H1 (cell line): ENCODE measurements around the gene CREG2. TPM values are rescaled to one million over a fixed set of nuclear protein-coding genes. Genes with fewer than 3 reads are reported as not detected.
"Not testable (repeated sequence)": the region's sequence is repeated elsewhere in the genome, so short reads cannot be mapped to it uniquely, and the experiment has no call there.

Experiments
- CTCF ChIA-PET: fragments of 300-600 bp; sonication (Branson Sonifier 250); formaldehyde crosslinking; loops from one replicate; lab custom pipeline; 2021; ENCODE audit not compliant: partially characterized antibody; lab: Charles Lee
- POLR2A ChIA-PET: fragments of 300-600 bp; sonication (Branson Sonifier 250); formaldehyde crosslinking; loops from one replicate; lab custom pipeline; 2021; ENCODE audit warnings: inconsistent platforms; ENCODE audit not compliant: partially characterized antibody; lab: Charles Lee
- DNase-seq, 2 experiments: peaks; one replicate each; pipeline versions ENCODE4 v3.0.0 to v3.0.0-alpha.2; 2010 to 2022; ENCODE audit warnings: low spot score in 2 of 2, low read depth in 1 of 2, mixed read lengths in 1 of 2
- FAIRE-seq: peaks from 2 replicates; lab custom pipeline; 2011; peaks lifted over from hg19 to GRCh38; lab: Jason Lieb, UNC
- H2AFZ ChIP-seq: 2 replicates; pipeline ENCODE4 v1.8.1; 2012; ENCODE audit warnings: low read length, inconsistent platforms
- H2AK5ac ChIP-seq: 2 replicates; pipeline ENCODE4 v1.6.1; 2013; ENCODE audit warnings: low read depth, low read length
- H2BK120ac ChIP-seq: replicated peaks from 2 replicates; pipeline ENCODE3; 2013; ENCODE audit warnings: low read depth, low read length, inconsistent platforms
- H2BK12ac ChIP-seq: 2 replicates; pipeline ENCODE4 v1.6.1; 2013; ENCODE audit warnings: low read depth, low read length
- H2BK15ac ChIP-seq: 2 replicates; pipeline ENCODE4 v1.6.1; 2013; ENCODE audit warnings: low read length
- H2BK20ac ChIP-seq: 2 replicates; pipeline ENCODE4 v1.6.1; 2013; ENCODE audit warnings: low read length
- H2BK5ac ChIP-seq: 2 replicates; pipeline ENCODE4 v1.6.1; 2013; ENCODE audit warnings: low read depth, low read length
- H3K14ac ChIP-seq: 2 replicates; pipeline ENCODE4 v1.6.1; 2013; ENCODE audit warnings: inconsistent platforms; ENCODE audit not compliant: insufficient read length
- H3K18ac ChIP-seq: 2 replicates; pipeline ENCODE4 v1.6.1; 2013; ENCODE audit warnings: low read length; ENCODE audit errors: extremely low read depth
- H3K23ac ChIP-seq: 2 replicates; pipeline ENCODE4 v1.6.1; 2013; ENCODE audit warnings: inconsistent platforms; ENCODE audit not compliant: insufficient read length
- H3K23me2 ChIP-seq: 2 replicates; pipeline ENCODE4 v1.6.1; 2013; ENCODE audit warnings: low read depth, low read length
- H3K27ac ChIP-seq: 2 replicates; pipeline ENCODE4 v1.6.1; 2011; ENCODE audit warnings: low read depth, low read length, inconsistent platforms
- H3K27me3 ChIP-seq, 4 experiments: replicated peaks in 1 of 4; 1 replicate in 1 of 4; 2 replicates in 3 of 4; pipeline versions ENCODE4 v1.6.1 to v1.8.1; 2011 to 2013; ENCODE audit warnings: low read length in 3 of 4, mild to moderate bottlenecking in 3 of 4, inconsistent platforms in 2 of 4, mixed read lengths in 2 of 4, moderate library complexity in 1 of 4; ENCODE audit not compliant: control insufficient read depth in 3 of 4, insufficient read depth in 3 of 4; ENCODE audit errors: extremely low read depth in 1 of 4
- H3K36me3 ChIP-seq, 4 experiments: 2 replicates each; pipeline versions ENCODE4 v1.6.1 to v1.8.1; 2011 to 2013; ENCODE audit warnings: mild to moderate bottlenecking in 4 of 4, low read length in 3 of 4, moderate library complexity in 2 of 4, control low read depth in 1 of 4, inconsistent platforms in 1 of 4; ENCODE audit not compliant: insufficient read depth in 4 of 4, control insufficient read depth in 2 of 4
- H3K4ac ChIP-seq: replicated peaks from 2 replicates; pipeline ENCODE3; 2013; ENCODE audit warnings: low read length, low read depth, mixed read lengths, inconsistent platforms; ENCODE audit not compliant: insufficient read length
- H3K4me1 ChIP-seq, 4 experiments: replicated peaks in 1 of 4; 1 replicate in 1 of 4; 2 replicates in 3 of 4; pipeline versions ENCODE4 v1.6.1 to v1.8.1; 2011 to 2013; ENCODE audit warnings: low read length in 3 of 4, inconsistent platforms in 2 of 4, mixed read lengths in 1 of 4; ENCODE audit not compliant: insufficient read depth in 4 of 4, control insufficient read depth in 3 of 4
- H3K4me2 ChIP-seq, 2 experiments: 2 replicates each; pipeline versions ENCODE4 v1.6.1 to v1.8.1; 2011 to 2013; ENCODE audit warnings: low read depth in 2 of 2, low read length in 2 of 2, control low read depth in 1 of 2, inconsistent platforms in 1 of 2, mild to moderate bottlenecking in 1 of 2; ENCODE audit not compliant: insufficient read depth in 1 of 2
- H3K4me3 ChIP-seq, 4 experiments: fragments of 200-600, 300-600 bp in 1 of 4; sonication (generic), shearing (Covaris generic), sonication (Bioruptor Twin) in 1 of 4; 2 replicates each; pipeline versions ENCODE4 v1.5.1 to v1.8.1; 2011 to 2016; ENCODE audit warnings: low read length in 4 of 4, low read depth in 3 of 4, control low read depth in 2 of 4, inconsistent platforms in 2 of 4, mild to moderate bottlenecking in 2 of 4, mixed read lengths in 1 of 4, moderate library complexity in 1 of 4; ENCODE audit not compliant: insufficient read depth in 2 of 4; ENCODE audit errors: extremely low read depth in 1 of 4
- H3K56ac ChIP-seq: replicated peaks from 2 replicates; pipeline ENCODE3; 2013; ENCODE audit warnings: low read depth, mild to moderate bottlenecking, mixed read lengths, low read length, inconsistent platforms; ENCODE audit not compliant: insufficient read length
- H3K79me1 ChIP-seq: 2 replicates; pipeline ENCODE4 v1.6.1; 2013; ENCODE audit warnings: low read depth, low read length, control low read depth
- H3K79me2 ChIP-seq, 2 experiments: 2 replicates each; pipeline versions ENCODE4 v1.6.1 to v1.8.1; 2012 to 2013; ENCODE audit warnings: low read length in 2 of 2, mild to moderate bottlenecking in 2 of 2, inconsistent platforms in 1 of 2; ENCODE audit not compliant: insufficient read depth in 2 of 2, control insufficient read depth in 1 of 2
- H3K9ac ChIP-seq, 4 experiments: replicated peaks in 1 of 4; 1 replicate in 1 of 4; 2 replicates in 3 of 4; pipeline versions ENCODE4 v1.6.1 to v1.8.1; 2011 to 2013; ENCODE audit warnings: low read depth in 3 of 4, low read length in 3 of 4, control low read depth in 2 of 4, mild to moderate bottlenecking in 2 of 4, moderate library complexity in 2 of 4, inconsistent platforms in 1 of 4; ENCODE audit errors: extremely low read depth in 1 of 4
- H3K9me3 ChIP-seq, 2 experiments: 2 replicates each; pipeline versions ENCODE4 v1.6.1 to v1.8.1; 2012 to 2013; ENCODE audit warnings: mild to moderate bottlenecking in 2 of 2, moderate library complexity in 2 of 2, control low read depth in 1 of 2, inconsistent platforms in 1 of 2, low read depth in 1 of 2, low read length in 1 of 2, mixed read lengths in 1 of 2; ENCODE audit not compliant: insufficient read depth in 2 of 2
- H4K20me1 ChIP-seq, 2 experiments: replicated peaks in 1 of 2; 2 replicates each; pipeline versions ENCODE3 to v1.8.1; 2011 to 2013; ENCODE audit warnings: inconsistent platforms in 2 of 2, low read length in 2 of 2, mild to moderate bottlenecking in 1 of 2; ENCODE audit not compliant: insufficient read depth in 2 of 2, control insufficient read depth in 1 of 2
- H4K5ac ChIP-seq: 2 replicates; pipeline ENCODE4 v1.6.1; 2013; ENCODE audit warnings: low read length, low read depth, mixed read lengths, inconsistent platforms; ENCODE audit not compliant: insufficient read length
- H4K8ac ChIP-seq: 2 replicates; pipeline ENCODE4 v1.8.0; 2013; ENCODE audit warnings: mild to moderate bottlenecking, moderate library complexity, low read length, inconsistent platforms; ENCODE audit not compliant: insufficient read depth; ENCODE audit errors: extremely low read depth
- H4K91ac ChIP-seq: replicated peaks from 2 replicates; pipeline ENCODE3; 2013; ENCODE audit warnings: low read length, mixed read lengths, inconsistent platforms; ENCODE audit not compliant: insufficient read length
- WGBS, 2 experiments: shearing (Covaris generic) in 1 of 2; methylation state at CpG; one replicate each; pipeline versions ENCODE4 v1.1.6 to v1.1.7; 2013 to 2015; ENCODE audit warnings: low lambda C conversion rate in 2 of 2, mixed read lengths in 2 of 2, inconsistent platforms in 1 of 2, low coverage in 1 of 2, missing lambda C conversion rate in 1 of 2; ENCODE audit not compliant: insufficient replicate concordance in 2 of 2, insufficient coverage in 1 of 2, insufficient read length in 1 of 2; ENCODE audit errors: extremely low coverage in 1 of 2, missing lambda C conversion rate in 1 of 2; 5-methylcytosine and 5-hydroxymethylcytosine counted together
- polyA plus RNA-seq, 7 experiments: library from polyadenylated mRNA; depleted of rRNA in 3 of 7; stranded (reverse) in 5 of 7; unstranded in 2 of 7; fragments of >200 nt in 5 of 7; fragments of 200-250 nt in 2 of 7; gene quantifications; 1 replicate in 5 of 7; 2 replicates in 1 of 7; 4 replicates in 1 of 7; pipeline versions ENCODE4 v1.2.1 to v1.2.3, GENCODE V29; 2011 to 2013; ENCODE audit warnings: missing spikeins in 2 of 7, mixed read lengths in 2 of 7
- total RNA-seq: library from RNA; stranded (reverse); fragmentation: NEBNext Ultra II Directional; extraction: Animal tissue kit (Norgen Biotek cat#: 25700); gene quantifications from 2 replicates; pipeline ENCODE4 v1.2.1, GENCODE V29; 2021

The CREG2 gene
- total and polyA plus RNA-seq, 2 of the 8 experiments (the other 6 are each of a cell fraction or from before 2014, with no cell fraction given), result 2.0 to 2.2 TPM

DNA sequence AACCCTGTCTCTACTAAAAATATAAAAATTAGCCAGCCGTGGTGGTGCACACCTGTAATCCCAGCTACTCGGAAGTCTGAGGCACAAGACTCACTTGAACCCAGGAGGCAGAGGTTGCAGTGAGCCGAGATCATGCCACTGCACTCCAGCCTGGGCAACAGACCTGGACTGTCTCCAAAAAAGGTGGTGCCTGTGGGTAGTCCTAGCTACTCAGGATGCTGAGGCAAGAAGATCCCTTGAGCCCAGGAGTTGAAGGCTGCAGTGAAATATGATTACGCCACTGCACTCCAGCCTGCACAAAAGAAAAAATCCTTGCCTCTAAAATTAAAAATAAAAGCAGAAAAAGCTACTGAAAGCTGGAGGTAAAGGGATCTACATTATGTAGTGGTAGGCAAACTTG lies 34.7 kb downstream of the CREG2 start:
- POLR2A ChIA-PET, H3K18ac ChIP-seq, H3K27me3 ChIP-seq, FAIRE-seq, H3K23ac ChIP-seq, H3K9ac ChIP-seq, H3K14ac ChIP-seq, H2BK5ac ChIP-seq, H3K4me1 ChIP-seq, H3K79me1 ChIP-seq, DNase-seq, H3K4me3 ChIP-seq, H3K56ac ChIP-seq, H3K23me2 ChIP-seq, H3K27ac ChIP-seq, H2BK15ac ChIP-seq, H3K4me2 ChIP-seq, H4K91ac ChIP-seq, H4K20me1 ChIP-seq, H2BK12ac ChIP-seq, H3K36me3 ChIP-seq, H3K9me3 ChIP-seq, H3K79me2 ChIP-seq, H2AK5ac ChIP-seq, H2AFZ ChIP-seq, H4K5ac ChIP-seq, H2BK120ac ChIP-seq, H3K4ac ChIP-seq, H4K8ac ChIP-seq, H2BK20ac ChIP-seq: not testable (repeated sequence)
- CTCF ChIA-PET, result interaction anchor here (1.2 to 6.4 kb wide), 3 partner anchors 9 to 67 kb away, joined by 3 to 33 read pairs (median 7); no protein-coding TSS in a partner anchor
- WGBS, 2 experiments, result 91% methylated on average over 4 of the region's 4 CpGs; no CpG with 5 or more reads in 1 of the 2 experiments
